Ascending aorta (tissue), 2 donors: Measurements from ENCODE around the gene HES1. TPM values are rescaled to one million over a fixed set of nuclear protein-coding genes. Genes with fewer than 3 reads are reported as not detected.
A peak's percentile ranks its signal among the peaks of the same experiment; 100 is the strongest.

Source experiments
- DNase-seq, 2 donors: peaks; one replicate each; pipeline ENCODE4 v3.0.0-alpha.2; 2019; ENCODE audit warnings: low spot score in 2 of 2
- H3K27ac ChIP-seq, 2 donors: fragments of 200-600 bp; sonication (generic); one replicate each; pipeline ENCODE4 v1.5.1; 2016 to 2017; ENCODE audit warnings: mild to moderate bottlenecking in 1 of 2
- H3K27me3 ChIP-seq: fragments of 200-600 bp; sonication (generic); one replicate; pipeline ENCODE4 v1.5.1; 2017
- H3K36me3 ChIP-seq, 2 donors: fragments of 200-600 bp; sonication (generic); one replicate each; pipeline ENCODE4 v1.5.1; 2016
- H3K4me1 ChIP-seq, 2 donors: fragments of 200-600 bp; sonication (generic); one replicate each; pipeline ENCODE4 v1.5.1; 2016 to 2017; ENCODE audit warnings: mild to moderate bottlenecking in 1 of 2
- H3K4me3 ChIP-seq, 2 donors: fragments of 200-600 bp; sonication (generic); one replicate each; pipeline ENCODE4 v1.5.1; 2016 to 2017; ENCODE audit warnings: mild to moderate bottlenecking in 1 of 2
- H3K9me3 ChIP-seq, 2 donors: fragments of 200-600 bp; sonication (generic); one replicate each; pipeline ENCODE4 v1.5.1; 2016
- CTCF ChIP-seq, 3 experiments: fragments of 200-600 bp in 2 of 3; fragments of 450-650 bp in 1 of 3; sonication (generic) in 2 of 3; IDR thresholded peaks; one replicate each; pipeline ENCODE4 v1.5.1; 2016 to 2019; ENCODE audit warnings: antibody characterized with exemption in 3 of 3, mild to moderate bottlenecking in 1 of 3, moderate library complexity in 1 of 3
- intact Hi-C: fragments of 100-400 bp; cut with DNase I; formaldehyde crosslinking; loops from one replicate; pipeline ENCODE4 v1.15.1; 2023
- total RNA-seq: library from RNA; depleted of rRNA; stranded (reverse); fragments of >200 nt; gene quantifications from one replicate; pipeline ENCODE4 v1.1.0, GENCODE V29; 2016

The HES1 gene
- total RNA-seq, 1 donor from 2014 or later: 22.6 TPM

GRCh38 chr3:194140520-194141414 is 4.8 kb downstream of the HES1 start:
- Histone ChIP-seq H3K4me1 (peaks cover 9 to 32% of the 10 kb centered on the region in 2 donors), H3K4me3 (peak overlapping the region; percentile 42 to 68), H3K36me3 (no peaks in the 10 kb centered on the region), H3K9me3 (no peaks in the 10 kb centered on the region), H3K27me3 (no peaks in the 10 kb centered on the region), H3K27ac (peak overlapping the region; percentile 92 to 96)
- TF ChIP-seq CTCF (IDR thresholded peaks at IDR 0.05): no peak
- DNase-seq: peak in 1 of 2 donors; percentile 76
- intact Hi-C loops: loop anchor here (2.0 to 5.0 kb wide), 4 partner anchors 134 to 548 kb away; partner anchors contain the start of gene OPA1

- intact Hi-C loops: loop anchor here (2.0 to 5.0 kb wide), 4 partner anchors 133 to 549 kb away; partner anchors contain the start of gene OPA1
- TF ChIP-seq CTCF (IDR thresholded peaks at IDR 0.05): peak in 1 of 3 experiments; percentile 3
- Histone ChIP-seq H3K36me3 (no peaks in the 10 kb centered on the region), H3K27me3 (no peaks in the 10 kb centered on the region), H3K4me3 (peak overlapping the region; percentile 42 to 68), H3K4me1 (peaks cover 9 to 32% of the 10 kb centered on the region in 2 donors), H3K27ac (peak overlapping the region; percentile 92 to 98), H3K9me3 (no peaks in the 10 kb centered on the region)
- peak; percentile 76 to 95 for DNase-seq
These were observed 5.6 kb downstream of the HES1 start for GRCh38 chr3:194141415-194142155.

- H3K27me3 ChIP-seq: no peaks in the 10 kb centered on the region
- H3K36me3 ChIP-seq: no peaks in the 10 kb centered on the region
- intact Hi-C loops: loop anchor here (5.0 kb wide), 1 partner anchor 550 kb away; the partner anchor contains the start of gene OPA1
- H3K27ac ChIP-seq: peak overlapping the region; percentile 92 to 98
- DNase-seq: no peak
- no peaks in the 10 kb centered on the region for H3K9me3 ChIP-seq
- peak overlapping the region; percentile 34 to 68 for H3K4me3 ChIP-seq
- peaks cover 9 to 32% of the 10 kb centered on the region in 2 donors for H3K4me1 ChIP-seq
- no peak for TF ChIP-seq CTCF (IDR thresholded peaks at IDR 0.05)
These were observed 6.4 kb downstream of the HES1 start for GRCh38 chr3:194142156-194142910.

- intact Hi-C loops: no loop called here
- Histone ChIP-seq H3K27ac (no peak overlapping the region), H3K4me1 (peaks cover 6 to 11% of the 10 kb centered on the region in 2 donors), H3K36me3 (no peaks in the 10 kb centered on the region), H3K4me3 (no peak overlapping the region), H3K27me3 (no peaks in the 10 kb centered on the region), H3K9me3 (no peaks in the 10 kb centered on the region)
- TF ChIP-seq CTCF (IDR thresholded peaks at IDR 0.05): no peak
- DNase-seq: no peak
These were observed 9.8 kb downstream of the HES1 start for GRCh38 chr3:194145702-194146101.

GRCh38 chr3:194147679-194148078 is 11.7 kb downstream of the HES1 start:
- TF ChIP-seq CTCF (IDR thresholded peaks at IDR 0.05): no peak
- intact Hi-C loops: no loop called here
- DNase-seq: no peak
- Histone ChIP-seq H3K4me3 (no peak overlapping the region), H3K27ac (no peak overlapping the region), H3K9me3 (no peaks in the 10 kb centered on the region), H3K4me1 (peaks cover under 1 to 2% of the 10 kb centered on the region in 2 donors), H3K36me3 (no peaks in the 10 kb centered on the region), H3K27me3 (no peaks in the 10 kb centered on the region)
